ENCODE measurements around the gene MEAF6. TPM values are rescaled to one million over a fixed set of nuclear protein-coding genes. Genes with fewer than 3 reads are reported as not detected.

MEAF6 gene
- polyA plus RNA-seq, 1 donor = 108 TPM

DNA sequence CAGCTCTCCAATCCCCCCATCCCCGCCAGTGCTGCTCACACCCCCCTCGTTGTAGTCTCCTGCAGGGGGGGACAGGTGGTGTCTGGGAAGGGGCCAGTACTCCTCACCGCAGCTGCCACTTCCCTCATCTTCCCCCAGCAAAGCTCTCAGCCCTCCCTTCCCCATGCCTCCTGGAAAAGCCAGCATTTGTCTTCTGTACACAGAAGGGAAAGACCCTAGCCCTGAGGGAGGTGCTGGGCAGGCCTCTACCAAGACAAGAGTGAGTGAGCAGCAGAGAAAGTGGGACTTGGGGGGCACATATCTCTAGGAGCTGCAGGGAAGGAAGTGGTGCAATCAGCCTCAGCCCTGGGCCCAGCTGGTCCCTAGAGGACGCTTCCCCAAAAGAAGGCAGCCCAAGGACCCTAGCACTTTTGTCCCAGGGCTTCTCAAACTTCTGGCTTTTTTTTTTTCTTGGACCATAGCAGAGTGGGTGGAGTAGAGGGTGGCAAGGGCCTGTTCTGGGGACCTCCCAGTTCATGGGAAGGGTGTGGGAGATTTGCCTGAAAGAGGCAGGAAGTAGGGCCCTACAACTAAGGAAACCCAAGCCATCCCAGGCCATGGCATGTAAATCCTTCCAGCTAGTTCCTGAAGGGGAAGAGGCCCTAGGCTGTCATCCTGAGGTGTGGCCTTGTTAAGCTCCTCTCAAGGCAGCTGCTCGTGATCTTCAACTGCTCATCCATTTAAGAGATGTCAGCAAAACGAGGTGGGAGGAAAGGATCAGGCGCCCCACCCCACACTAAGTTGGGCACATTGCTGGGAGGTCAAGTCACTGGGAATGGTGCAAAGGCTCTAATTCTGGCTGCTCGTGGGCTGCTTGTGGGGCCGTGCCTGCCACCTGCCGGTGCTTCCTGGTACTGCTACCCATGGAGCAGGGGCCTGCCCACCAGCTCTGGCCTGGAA is 27.6 kb downstream of the MEAF6 start:
- DNase-seq = peak; percentile 55

- no peak for DNase-seq
Measured at GRCh38 chr1:37485902-37486679, 28.5 kb downstream of the MEAF6 start.

GRCh38 chr1:37484325-37485051 is 30.1 kb downstream of the MEAF6 start:
- no peak for DNase-seq

- DNase-seq = no peak
Measured at GRCh38 chr1:37483785-37484184, 30.8 kb downstream of the MEAF6 start.

DNA sequence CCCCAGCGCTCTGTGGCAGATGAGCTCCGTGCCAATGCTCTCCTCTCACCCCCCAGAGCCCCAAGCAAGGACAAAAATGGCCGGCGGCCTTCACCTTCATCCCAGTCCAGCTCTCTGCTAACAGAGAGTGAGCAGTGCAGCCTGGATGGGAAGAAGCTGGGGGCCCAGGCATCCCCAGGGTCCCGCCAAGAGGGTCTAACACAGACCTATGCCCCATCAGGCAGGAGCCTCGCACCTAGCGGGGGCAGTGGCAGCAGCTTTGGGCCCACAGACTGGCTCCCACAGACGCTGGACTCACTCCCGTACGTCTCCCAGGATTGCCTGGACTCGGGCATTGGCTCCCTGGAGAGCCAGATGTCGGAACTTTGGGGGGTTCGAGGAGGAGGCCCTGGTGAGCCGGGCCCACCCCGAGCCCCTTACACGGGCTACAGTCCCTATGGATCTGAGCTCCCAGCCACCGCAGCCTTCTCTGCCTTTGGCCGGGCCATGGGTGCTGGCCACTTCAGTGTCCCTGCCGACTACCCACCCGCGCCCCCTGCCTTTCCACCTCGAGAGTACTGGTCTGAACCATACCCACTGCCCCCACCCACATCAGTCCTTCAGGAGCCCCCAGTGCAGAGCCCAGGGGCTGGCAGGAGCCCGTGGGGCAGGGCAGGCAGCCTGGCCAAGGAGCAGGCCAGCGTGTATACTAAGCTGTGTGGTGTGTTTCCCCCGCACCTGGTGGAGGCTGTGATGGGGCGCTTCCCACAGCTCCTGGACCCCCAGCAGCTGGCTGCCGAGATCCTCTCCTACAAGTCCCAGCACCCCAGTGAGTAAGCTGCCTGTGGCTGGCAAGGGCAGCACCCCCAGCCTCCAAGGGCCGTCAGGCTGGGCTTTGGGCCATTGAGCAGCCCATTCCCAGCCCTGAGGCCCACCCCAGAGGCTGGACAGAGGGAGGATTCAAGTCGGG is 31.5 kb downstream of the MEAF6 start:
- no peak for DNase-seq

DNA sequence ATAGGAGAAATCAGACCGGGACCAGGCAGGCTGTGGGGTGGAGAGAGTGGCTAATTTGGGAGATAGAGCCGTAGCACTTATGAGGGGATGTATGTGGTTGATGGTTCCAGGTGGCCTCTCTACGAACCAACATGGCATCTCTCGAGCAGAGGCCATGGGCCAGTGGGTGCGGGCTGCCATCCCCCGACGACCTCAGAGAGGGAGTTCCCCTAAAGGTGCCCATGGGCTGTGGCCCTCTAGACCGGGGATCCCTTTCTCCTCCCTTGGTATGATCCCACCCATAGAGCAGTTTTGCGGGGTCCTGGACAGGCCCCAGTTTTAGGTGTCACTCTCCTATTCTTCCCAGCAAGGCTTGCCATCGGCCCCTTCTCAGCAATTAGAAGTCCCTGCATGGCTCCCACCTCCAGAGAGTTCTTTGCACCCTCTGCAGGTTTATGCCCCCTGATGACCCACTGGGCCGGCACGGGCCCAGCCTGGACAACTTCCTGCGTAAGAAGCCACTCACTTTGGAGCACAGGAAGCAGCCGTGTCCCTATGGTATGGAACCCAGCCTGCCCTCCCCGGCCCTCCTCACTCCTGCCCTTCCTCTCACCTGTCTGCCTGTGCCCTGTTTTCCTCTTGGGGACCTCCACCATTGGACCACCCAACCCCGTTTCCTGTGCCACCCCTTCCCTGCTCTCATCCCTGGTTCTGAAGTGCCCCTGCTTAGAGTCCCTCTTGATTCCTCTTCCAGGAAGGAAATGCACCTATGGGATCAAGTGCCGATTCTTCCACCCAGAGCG is 32.4 kb downstream of the MEAF6 start:
- no peak for DNase-seq

GRCh38 chr1:37481289-37482003 is 33.1 kb downstream of the MEAF6 start:
- DNase-seq = no peak

DNA sequence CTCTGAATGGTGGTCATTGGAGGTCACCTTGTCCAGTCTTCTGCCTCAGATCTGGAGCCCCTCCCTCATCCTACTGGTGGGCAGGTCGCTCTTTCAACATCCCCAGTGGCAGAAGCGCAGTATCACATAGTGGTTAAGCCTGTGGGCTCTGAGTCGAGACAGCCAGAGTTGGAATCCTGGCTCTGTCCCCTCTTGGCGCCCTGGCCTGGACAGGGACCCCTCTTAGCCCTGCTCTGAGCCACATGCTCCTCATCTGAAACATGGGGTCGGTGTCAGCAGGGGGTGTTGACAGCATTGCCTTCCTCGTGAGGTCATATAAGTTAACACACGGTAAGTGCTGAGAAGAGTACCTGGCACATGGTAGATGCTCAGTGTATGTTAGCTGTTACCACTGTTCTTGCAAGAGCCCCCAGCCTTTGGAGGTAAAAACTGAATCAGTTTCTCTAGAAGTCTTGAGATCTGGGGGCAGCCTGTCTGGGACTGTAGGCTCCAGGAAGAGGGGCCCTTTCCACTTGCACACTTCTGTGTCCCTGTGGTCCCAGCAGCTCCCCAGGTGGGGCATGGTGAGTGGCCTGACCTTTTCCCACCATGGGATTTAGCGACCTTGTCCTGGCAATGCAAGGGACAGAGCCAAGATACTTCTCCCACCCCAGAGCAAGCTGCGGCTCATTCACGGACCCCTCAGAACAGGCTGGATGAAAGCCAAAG is 33.8 kb downstream of the MEAF6 start:
- DNase-seq = no peak

- DNase-seq = no peak
Measured at GRCh38 chr1:37480125-37480466, 34.5 kb downstream of the MEAF6 start.

- DNase-seq = peak; percentile 48
Measured at GRCh38 chr1:37479255-37480124, 35.1 kb downstream of the MEAF6 start.

DNA sequence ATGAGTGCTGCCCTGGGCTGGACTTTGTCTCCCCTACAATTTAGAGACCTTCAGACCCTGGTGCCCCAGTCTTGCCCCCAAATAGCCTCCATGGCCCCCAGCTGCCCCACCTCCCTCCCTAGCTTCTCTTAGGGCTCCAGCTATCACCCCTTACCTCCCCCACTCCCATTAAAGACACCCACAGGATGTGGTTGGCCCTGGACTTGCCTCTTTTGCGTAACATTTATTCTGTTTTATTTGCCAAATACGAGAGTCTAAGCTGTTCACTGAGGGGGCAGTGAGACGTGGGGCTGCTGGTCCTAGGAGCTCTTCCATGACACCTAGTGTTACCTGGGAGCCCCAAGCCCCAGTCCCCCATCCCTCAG is 35.7 kb downstream of the MEAF6 start:
- DNase-seq = no peak

DNA sequence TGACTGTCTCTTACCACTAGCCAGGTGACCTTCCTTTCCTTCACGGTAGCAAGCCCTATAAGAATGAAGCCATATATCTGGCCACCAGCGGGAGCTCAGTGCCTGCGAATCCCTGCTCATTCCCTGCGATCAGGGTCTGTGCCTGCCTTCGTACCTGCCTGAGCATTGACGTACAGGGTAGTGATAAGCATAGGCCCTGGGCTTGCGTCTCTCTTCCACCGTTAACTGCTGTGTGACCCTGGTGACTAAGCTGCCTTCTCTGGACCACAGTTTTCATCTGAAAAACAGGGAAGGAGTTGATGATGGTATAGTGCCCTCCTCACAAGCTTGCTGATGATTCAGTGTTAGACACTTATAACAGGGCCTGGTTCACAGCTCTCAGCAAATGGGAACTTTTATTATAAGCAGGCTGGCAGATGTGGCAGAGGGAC is 36.1 kb downstream of the MEAF6 start:
- no peak for DNase-seq

DNA sequence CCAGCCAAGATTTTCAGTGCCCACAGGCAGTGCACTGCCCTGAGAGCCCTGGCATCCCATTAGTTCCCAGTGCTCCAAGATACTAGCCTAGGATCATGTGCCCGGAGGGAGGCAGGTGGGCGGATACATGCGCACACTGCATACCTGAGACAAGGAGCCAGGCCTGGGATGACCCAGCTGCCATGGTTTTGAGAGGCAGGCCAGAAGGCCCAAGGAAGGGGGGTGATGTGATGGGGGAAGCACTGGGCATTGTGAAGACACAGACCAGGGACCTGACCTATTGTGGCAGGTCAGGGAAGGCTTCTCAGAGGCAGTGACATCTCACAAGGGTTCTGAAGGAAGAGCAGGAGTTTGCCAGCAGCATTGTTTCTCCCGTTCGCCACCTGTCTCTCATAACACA is 36.6 kb downstream of the MEAF6 start:
- no peak for DNase-seq

GRCh38 chr1:37477198-37477931 is 37.2 kb downstream of the MEAF6 start:
- no peak for DNase-seq

DNA sequence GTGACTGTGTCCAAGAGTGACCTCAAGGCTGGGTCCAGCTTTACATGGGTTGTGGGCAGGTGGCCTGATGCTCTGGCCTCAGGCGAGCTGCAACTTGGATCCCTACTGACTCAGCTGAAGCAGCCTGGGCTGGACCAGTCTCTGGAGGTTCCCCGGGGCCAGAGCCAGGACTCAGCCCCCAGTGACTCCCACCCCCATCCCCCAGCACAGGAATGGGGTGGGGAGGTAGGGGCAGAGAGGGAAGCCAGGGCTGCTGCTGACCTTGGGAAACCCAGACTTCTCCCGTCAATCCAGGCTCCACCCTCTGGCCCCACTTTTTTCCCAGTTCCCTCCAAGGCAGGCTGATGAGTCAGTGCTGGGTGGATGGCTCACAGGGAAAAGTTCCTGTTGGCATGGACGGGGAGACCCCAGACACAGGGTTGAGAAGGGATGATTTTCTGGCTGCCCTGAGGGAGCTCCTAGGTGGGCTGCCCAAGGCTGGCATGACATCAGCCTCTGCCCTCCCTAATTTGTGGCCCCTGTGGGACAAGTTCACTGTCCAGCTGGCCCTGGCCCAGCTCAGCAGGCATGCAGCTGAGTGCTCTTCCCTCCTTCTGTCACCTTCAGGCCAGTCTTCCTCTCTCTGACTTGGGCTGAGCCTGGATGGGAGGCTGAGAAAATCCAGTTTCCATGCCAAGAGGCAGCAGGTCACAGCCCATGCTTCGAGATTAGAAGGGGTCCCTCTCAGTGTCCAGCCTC is 37.9 kb downstream of the MEAF6 start:
- no peak for DNase-seq

- no peak for DNase-seq
Measured at GRCh38 chr1:37476087-37476452, 38.5 kb downstream of the MEAF6 start.
